HepG2 (cell line): Measurements from ENCODE around the gene PHF21B. TPM values are rescaled to one million over a fixed set of nuclear protein-coding genes. Genes with fewer than 3 reads are reported as not detected.

Experiments used
- ATAC-seq: fragments of 200-7000 bp; cut with Tn5 transposase; 3 replicates; pipeline ENCODE4 v1.9.1; 2020; ENCODE audit warnings: mild to moderate bottlenecking, moderate library complexity
- BruUV-seq: library from RNA; stranded (reverse); fragments of 400-500 nt; replicated peaks from 2 replicates; lab custom pipeline; 2021; lab: Mats Ljungman, UMichigan
- CTCF ChIA-PET: fragments of 300-600 bp; formaldehyde crosslinking; extraction: SDS; loops from one replicate; lab custom pipeline; 2021; ENCODE audit warnings: low total read pairs, inconsistent platforms, low intra/inter-chr PET ratio; lab: Yijun Ruan, JAX
- POLR2A ChIA-PET: fragments of 350-600 bp; sonication (Branson Sonifier 250); formaldehyde crosslinking; loops from one replicate; lab custom pipeline; 2020; ENCODE audit warnings: antibody characterized with exemption, inconsistent platforms; lab: Yijun Ruan, JAX
- DNase-seq: peaks from one replicate; pipeline ENCODE4 v3.0.0-alpha.2; 2015; ENCODE audit warnings: low spot score
- FAIRE-seq: peaks from 3 replicates; lab custom pipeline; 2011; peaks lifted over from hg19 to GRCh38; lab: Jason Lieb, UNC
- H2AFZ ChIP-seq: one replicate; pipeline ENCODE4 v1.6.1; 2011; ENCODE audit warnings: low read length, inconsistent platforms
- H3K27ac ChIP-seq: fragments of 300-600 bp; 3 replicates; pipeline ENCODE4 v1.8.0; 2011; ENCODE audit warnings: mixed run types, mild to moderate bottlenecking, mixed read lengths, low read length, inconsistent platforms; ENCODE audit not compliant: insufficient read depth; ENCODE audit errors: extremely low read length
- H3K27me3 ChIP-seq, 2 experiments: fragments of 200-600 bp in 1 of 2; 2 replicates in 1 of 2; 3 replicates in 1 of 2; pipeline versions ENCODE4 v1.6.0 to v1.8.0; 2011; ENCODE audit warnings: low read length in 2 of 2, mild to moderate bottlenecking in 2 of 2, moderate library complexity in 2 of 2, inconsistent platforms in 1 of 2; ENCODE audit not compliant: insufficient read depth in 2 of 2, control insufficient read depth in 1 of 2
- H3K36me3 ChIP-seq, 2 experiments: fragments of 200-600 bp in 1 of 2; replicated peaks in 1 of 2; 2 replicates in 1 of 2; 3 replicates in 1 of 2; pipeline versions ENCODE4 v1.5.1 to v1.8.0; 2011; ENCODE audit warnings: low read length in 2 of 2, inconsistent platforms in 1 of 2; ENCODE audit not compliant: insufficient read depth in 2 of 2, control insufficient read depth in 1 of 2
- H3K4me1 ChIP-seq: 2 replicates; pipeline ENCODE4 v1.5.1; 2012; ENCODE audit warnings: low read length, inconsistent platforms; ENCODE audit not compliant: insufficient read depth
- H3K4me2 ChIP-seq: 2 replicates; pipeline ENCODE4 v1.6.0; 2011; ENCODE audit warnings: low read depth, low read length, inconsistent platforms
- H3K4me3 ChIP-seq, 3 experiments: fragments of 200-600 bp in 1 of 3; sonication (generic), shearing (Covaris generic) in 1 of 3; replicated peaks in 1 of 3; 2 replicates each; pipeline ENCODE4 v1.5.1; 2011 to 2016; ENCODE audit warnings: low read length in 3 of 3, inconsistent platforms in 2 of 3, low read depth in 2 of 3, mild to moderate bottlenecking in 2 of 3, control low read depth in 1 of 3, mixed read lengths in 1 of 3; ENCODE audit not compliant: insufficient read depth in 1 of 3
- H3K79me2 ChIP-seq: one replicate; pipeline ENCODE4 v1.6.1; 2011; ENCODE audit warnings: low read length, inconsistent platforms; ENCODE audit not compliant: insufficient read depth
- H3K9ac ChIP-seq: 2 replicates; pipeline ENCODE4 v1.6.0; 2011; ENCODE audit warnings: mild to moderate bottlenecking, low read depth, low read length, inconsistent platforms; ENCODE audit not compliant: insufficient read depth
- H3K9me3 ChIP-seq: 2 replicates; pipeline ENCODE4 v1.5.1; 2012; ENCODE audit warnings: mild to moderate bottlenecking, low read length
- H4K20me1 ChIP-seq: 2 replicates; pipeline ENCODE4 v1.6.0; 2011; ENCODE audit warnings: inconsistent platforms, mild to moderate bottlenecking, low read length, moderate library complexity; ENCODE audit not compliant: insufficient read depth
- EZH2 ChIP-seq: conservative IDR thresholded peaks from 2 replicates; pipeline ENCODE4 v1.6.1; 2012; ENCODE audit warnings: mild to moderate bottlenecking, low read depth, low read length, moderate library complexity
- HOMEZ ChIP-seq: IDR thresholded peaks from 2 replicates; pipeline ENCODE4 v1.6.1; 2016; ENCODE audit warnings: low read depth
- SKIL ChIP-seq: sonication (generic); formaldehyde crosslinking; IDR thresholded peaks from 2 replicates; pipeline ENCODE4 v1.8.0; 2022; ENCODE audit warnings: missing genetic modification reagents, mild to moderate bottlenecking, moderate library complexity, borderline replicate concordance
- SNRNP70 ChIP-seq: fragments of 200-400 bp; formaldehyde crosslinking; IDR thresholded peaks from 2 replicates; pipeline ENCODE4 v1.6.1; 2017; ENCODE audit warnings: mild to moderate bottlenecking, low read depth, low read length, moderate library complexity
- TFDP1 ChIP-seq: IDR thresholded peaks from 2 replicates; pipeline ENCODE4 v1.6.1; 2016; ENCODE audit warnings: missing compliant biosample characterization, missing genetic modification reagents, borderline replicate concordance
- ZBTB43 ChIP-seq: sonication (generic); formaldehyde crosslinking; conservative IDR thresholded peaks from 2 replicates; pipeline ENCODE4 v1.4.0; 2020; ENCODE audit warnings: missing genetic modification reagents
- ZFP37 ChIP-seq: sonication (generic); formaldehyde crosslinking; IDR thresholded peaks from 2 replicates; pipeline ENCODE4 v1.4.0; 2020; ENCODE audit warnings: missing genetic modification reagents, borderline replicate concordance
- ZNF292 ChIP-seq: sonication (generic); formaldehyde crosslinking; IDR thresholded peaks from 2 replicates; pipeline ENCODE4 v1.8.1; 2022; ENCODE audit warnings: mild to moderate bottlenecking, low read depth, missing genetic modification reagents, borderline replicate concordance
- ZNF543 ChIP-seq: sonication (generic); formaldehyde crosslinking; IDR thresholded peaks from 2 replicates; pipeline ENCODE4 v1.4.0; 2020; ENCODE audit warnings: mild to moderate bottlenecking, missing genetic modification reagents
- ZNF556 ChIP-seq: sonication (generic); formaldehyde crosslinking; IDR thresholded peaks from 2 replicates; pipeline ENCODE4 v1.4.0; 2020; ENCODE audit warnings: mild to moderate bottlenecking, missing genetic modification reagents, borderline replicate concordance
- ZNF629 ChIP-seq: sonication (generic); formaldehyde crosslinking; conservative IDR thresholded peaks from 2 replicates; pipeline ENCODE4 v1.5.0; 2020; ENCODE audit warnings: missing genetic modification reagents
- ZNF781 ChIP-seq: sonication (generic); formaldehyde crosslinking; IDR thresholded peaks from 2 replicates; pipeline ENCODE4 v1.5.1; 2020; ENCODE audit warnings: borderline replicate concordance, mild to moderate bottlenecking, missing genetic modification reagents; ENCODE audit errors: not compliant biosample characterization
- ZNF782 ChIP-seq: sonication (generic); formaldehyde crosslinking; IDR thresholded peaks from 2 replicates; pipeline ENCODE4 v1.4.0; 2020; ENCODE audit warnings: missing genetic modification reagents, mild to moderate bottlenecking, borderline replicate concordance
- WGBS: methylation state at CpG from one replicate; pipeline ENCODE4 v1.1.6; 2017; ENCODE audit warnings: low lambda C conversion rate; 5-methylcytosine and 5-hydroxymethylcytosine counted together
- in situ Hi-C: cut with HindIII; loops from 2 replicates; pipeline ENCODE4 v1.10.0; 2017; ENCODE audit warnings: low pct_unique_long_range_greater_than_20kb; ENCODE audit not compliant: extremely low pct_ligation_motif_present
- intact Hi-C: fragments of 100-400 bp; cut with micrococcal nuclease; formaldehyde crosslinking; loops from one replicate; pipeline ENCODE4 v1.10.0; 2022; ENCODE audit not compliant: unreplicated experiment
- polyA plus RNA-seq, 8 experiments: library from polyadenylated mRNA; depleted of rRNA in 3 of 8; stranded (reverse) in 7 of 8; unstranded in 1 of 8; fragments of >200 nt; fragmentation: Illumina TruSeq in 4 of 8; extraction: Trizol in 4 of 8; gene quantifications; 2 replicates each; pipeline versions ENCODE4 v1.2.1 to v1.2.3, GENCODE V29; 2011 to 2016; ENCODE audit warnings: low read depth in 4 of 8, missing spikeins in 1 of 8, mixed read lengths in 1 of 8; ENCODE audit not compliant: insufficient read depth in 1 of 8
- total RNA-seq, 5 experiments: library from RNA; depleted of rRNA; stranded (reverse); fragments of >200 nt; fragmentation: Illumina TruSeq; extraction: Trizol; gene quantifications; 2 replicates each; pipeline ENCODE4 v1.2.3, GENCODE V29; 2016; ENCODE audit warnings: low read depth in 1 of 5

Gene PHF21B
- total and polyA plus RNA-seq, 2 of the 13 experiments (the other 11 are each of a cell fraction or from before 2014, with no cell fraction given), result not detected

GRCh38 chr22:44940130-44940529 lies 69.7 kb downstream of the PHF21B start:
- no peak for FAIRE-seq
- 0 out of 2 replicates have a peak, but pooled peaks have one; percentile 16 for TF ChIP-seq EZH2
- TF ChIP-seq ZFP37, result no peak
- no peak for TF ChIP-seq ZNF782
- intact Hi-C loops (no loop called here), in situ Hi-C loops (no loop called here)
- Histone ChIP-seq H2AFZ (no peak overlapping the region), H3K9me3 (no peaks in the 10 kb centered on the region), H3K79me2 (no peaks in the 10 kb centered on the region), H3K36me3 (no peaks in the 10 kb centered on the region), H4K20me1 (no peaks in the 10 kb centered on the region), H3K27me3 (peaks cover 27 to 85% of the 10 kb centered on the region in 2 experiments; a peak in 4 of 5 replicates), H3K4me3 (no peak overlapping the region), H3K27ac (no peak overlapping the region), H3K9ac (no peak overlapping the region), H3K4me2 (no peak overlapping the region), H3K4me1 (no peaks in the 10 kb centered on the region)
- no peak for DNase-seq
- ChIA-PET CTCF (no interaction called here), POLR2A (no interaction called here)
- no TSS peak for BruUV-seq
- 7% methylated on average over 8 of the region's 11 CpGs for WGBS
- ATAC-seq, result no peak

- peaks cover 26 to 83% of the 10 kb centered on the region in 2 experiments; a peak in 4 of 5 replicates for H3K27me3 ChIP-seq
- H3K4me1 ChIP-seq, result no peaks in the 10 kb centered on the region
- FAIRE-seq (no peak), DNase-seq (no peak), ATAC-seq (no peak)
- H3K4me3 ChIP-seq, result no peak overlapping the region
- H3K79me2 ChIP-seq, result no peaks in the 10 kb centered on the region
- no peaks in the 10 kb centered on the region for H3K36me3 ChIP-seq
- in situ Hi-C loops, result no loop called here
- no peak overlapping the region for H3K9ac ChIP-seq
- H3K27ac ChIP-seq, result no peak overlapping the region
- no peaks in the 10 kb centered on the region for H3K9me3 ChIP-seq
- no peak overlapping the region for H2AFZ ChIP-seq
- no peak overlapping the region for H3K4me2 ChIP-seq
- CTCF ChIA-PET, result no interaction called here
- WGBS, result 16% methylated on average over 11 of the region's 11 CpGs
- BruUV-seq, result no TSS peak
- intact Hi-C loops, result no loop called here
- H4K20me1 ChIP-seq, result no peaks in the 10 kb centered on the region
- POLR2A ChIA-PET, result no interaction called here
- TF ChIP-seq ZBTB43 (CRISPR knock-in tag), result no peak
- TF ChIP-seq SNRNP70, result no peak
- TF ChIP-seq ZNF292 (CRISPR knock-in tag), result no peak
- TF ChIP-seq ZNF781 (CRISPR knock-in tag), result no peak
- no peak for TF ChIP-seq ZNF543
- TF ChIP-seq SKIL (CRISPR knock-in tag), result no peak
- TF ChIP-seq HOMEZ (CRISPR knock-in tag), result no peak
- no peak for TF ChIP-seq TFDP1 (CRISPR knock-in tag)
- no peak for TF ChIP-seq ZNF629 (CRISPR knock-in tag)
- TF ChIP-seq ZNF556 (CRISPR knock-in tag), result no peak
Measured at GRCh38 chr22:44939451-44939850, 70.4 kb downstream of the PHF21B start.
